Cortex of kidney (tissue), 1 donor: ENCODE data around the gene PARP6.

Experiments
- DNase-seq: peaks from one replicate; lab custom pipeline; 2025; lab: John Stamatoyannopoulos, UW

Gene PARP6

DNA sequence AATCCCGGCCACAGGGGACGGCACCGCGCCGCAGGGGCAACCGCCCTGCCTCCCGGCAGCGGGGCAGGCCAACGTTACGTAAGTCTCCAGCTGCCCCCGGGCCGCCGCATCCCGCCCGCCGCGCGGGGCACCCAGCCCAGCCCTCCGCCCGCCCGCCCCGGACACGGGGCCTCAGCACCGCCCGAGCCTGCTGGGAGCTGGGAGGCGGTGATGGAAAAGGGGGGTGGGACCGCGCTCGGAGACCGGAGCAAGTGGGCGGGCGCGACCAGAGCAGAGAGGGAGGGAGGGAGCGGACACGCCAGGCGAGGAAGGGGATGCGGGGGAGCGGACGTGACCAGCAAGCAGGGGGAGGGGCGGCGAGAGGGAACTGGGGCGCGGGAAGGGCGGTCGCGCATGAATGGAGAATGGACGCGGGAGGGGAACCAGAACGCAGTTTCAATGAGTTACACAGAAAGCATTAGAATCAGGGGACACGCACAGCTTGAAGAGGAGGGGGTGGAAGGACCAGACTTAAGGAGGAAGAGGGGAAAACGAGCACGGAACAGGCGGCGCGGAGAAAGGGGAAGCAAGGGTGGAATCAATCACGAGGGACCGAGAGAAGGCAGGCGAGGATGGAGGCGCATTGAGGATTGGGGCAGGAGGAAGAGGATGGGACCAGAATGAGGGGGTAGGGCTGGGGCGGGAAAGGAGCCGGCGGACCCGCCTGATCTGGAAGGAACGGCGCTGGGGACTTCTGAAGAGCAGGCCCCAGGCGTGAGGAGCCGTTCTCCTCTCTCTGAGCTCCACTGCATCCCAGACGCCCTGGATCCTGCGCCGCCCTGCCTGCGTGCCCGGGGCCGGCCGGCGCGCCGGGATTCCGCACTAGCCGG is 41.9 kb downstream of the PARP6 start:
- peak; percentile 39 for DNase-seq

GRCh38 chr15:72229947-72230196 is 42.5 kb downstream of the PARP6 start:
- DNase-seq = no peak

GRCh38 chr15:72229076-72229946 is 43.0 kb downstream of the PARP6 start:
- no peak for DNase-seq

GRCh38 chr15:72227720-72228119 is 44.6 kb downstream of the PARP6 start:
- no peak for DNase-seq

DNA sequence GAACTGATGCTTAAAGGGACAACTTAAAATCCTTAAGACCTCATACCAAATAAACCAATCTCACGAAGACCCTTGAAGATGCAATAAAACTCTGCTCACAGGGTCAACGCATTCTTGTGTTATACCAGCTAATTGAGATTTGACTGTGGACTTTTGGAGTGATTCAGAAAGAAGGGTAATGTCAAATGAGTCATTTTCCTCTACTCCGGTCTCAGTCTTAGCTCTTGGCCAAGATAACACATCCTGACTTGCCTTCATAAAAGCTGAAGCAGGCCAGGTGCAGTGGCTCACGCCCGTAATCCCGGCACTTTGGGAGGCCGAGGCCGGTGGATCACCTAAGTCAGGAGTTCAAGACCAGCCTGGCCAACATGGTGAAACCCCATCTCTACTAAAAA is 45.2 kb downstream of the PARP6 start:
- no peak for DNase-seq

GRCh38 chr15:72223278-72223677 is 49.1 kb downstream of the PARP6 start:
- DNase-seq = no peak

GRCh38 chr15:72222393-72222792 is 50.0 kb downstream of the PARP6 start:
- no peak for DNase-seq

DNA sequence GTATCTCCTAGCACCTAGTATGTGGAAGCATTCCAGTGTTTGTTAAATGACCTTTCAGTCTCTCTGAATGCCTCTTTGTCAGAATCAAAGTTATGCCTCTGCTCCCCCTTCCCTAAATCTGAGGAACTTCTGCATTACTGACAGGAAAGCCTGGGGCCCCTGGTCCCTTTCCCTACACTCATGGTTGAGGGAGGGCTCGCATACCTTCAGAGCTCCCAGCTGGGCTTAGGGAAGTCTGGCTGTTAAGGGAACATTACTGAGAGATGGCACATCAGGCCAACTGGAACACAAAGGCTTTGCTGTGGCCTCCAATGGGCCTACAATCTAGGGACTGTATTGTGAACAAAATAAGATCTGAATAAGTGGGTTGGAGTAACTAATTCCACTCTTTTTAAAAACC is 51.7 kb downstream of the PARP6 start:
- DNase-seq = no peak

- DNase-seq = no peak
Observed at GRCh38 chr15:72217216-72217615, 55.1 kb downstream of the PARP6 start.

GRCh38 chr15:72216079-72216478 is 56.3 kb downstream of the PARP6 start:
- DNase-seq = no peak

DNA sequence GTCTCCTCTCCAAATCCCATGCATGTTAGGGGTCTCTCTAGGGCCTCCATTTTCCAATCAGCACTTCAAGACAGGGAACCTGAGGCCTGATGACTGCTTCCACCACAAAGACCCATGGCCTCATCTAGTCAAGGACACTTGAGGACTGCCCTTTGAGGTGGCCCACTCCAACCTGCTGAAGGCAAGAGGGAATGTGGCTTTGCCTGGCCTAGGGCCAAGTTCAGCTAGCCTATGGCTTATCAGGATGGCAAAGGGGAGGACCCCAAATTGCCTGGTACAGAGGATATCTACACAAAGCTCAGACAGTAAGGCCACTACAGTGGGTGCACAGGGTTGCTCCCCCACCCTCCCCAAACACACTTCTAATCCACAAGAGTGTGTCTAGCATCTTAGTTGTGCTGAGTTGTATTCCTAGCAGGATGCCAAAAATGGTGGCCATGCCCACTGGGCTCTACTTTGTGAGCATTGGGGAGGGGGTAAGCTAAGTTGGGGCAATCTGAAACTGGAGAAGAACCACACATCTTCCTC is 64.7 kb downstream of the PARP6 start:
- DNase-seq = no peak

GRCh38 chr15:72206677-72207000 is 65.7 kb downstream of the PARP6 start:
- no peak for DNase-seq

DNA sequence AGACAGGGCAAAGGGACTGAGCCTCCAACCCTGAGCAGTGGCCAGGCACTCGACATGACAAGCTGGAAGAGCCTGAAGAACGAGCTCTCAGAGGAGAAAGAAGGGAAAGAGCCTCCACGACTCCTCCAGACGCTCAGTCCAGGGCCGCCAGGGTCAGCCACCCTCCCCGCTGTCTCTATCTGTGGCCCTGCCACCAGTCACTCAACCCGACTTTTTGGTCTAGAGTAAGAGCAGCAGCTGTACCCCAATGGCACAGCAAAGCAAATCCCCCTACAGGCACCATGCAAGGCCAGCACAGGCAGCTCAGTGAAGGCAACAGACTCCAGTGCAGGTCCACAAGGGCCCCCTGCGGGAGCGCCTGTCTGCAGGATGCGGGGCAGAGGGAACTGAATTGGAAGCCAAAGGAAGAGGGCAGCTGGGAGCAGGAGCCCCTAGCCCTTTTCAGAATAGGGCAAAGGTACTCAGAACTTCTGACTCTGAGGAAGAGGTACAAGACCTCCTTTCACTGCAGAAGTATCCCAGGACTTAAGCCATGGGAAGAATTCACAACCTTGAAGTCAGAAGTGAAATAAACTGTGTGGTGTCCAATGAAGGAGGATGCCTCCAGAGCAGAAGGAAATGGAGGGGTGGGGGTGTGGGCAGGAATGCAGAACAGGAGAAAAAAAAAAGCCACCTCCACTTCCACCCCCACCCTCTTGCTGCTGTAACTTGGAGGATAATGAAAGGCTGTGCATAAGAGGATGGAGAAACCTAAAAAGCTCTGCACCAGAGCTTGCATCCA is 66.3 kb downstream of the PARP6 start:
- DNase-seq = no peak

GRCh38 chr15:72205273-72205672 is 67.1 kb downstream of the PARP6 start:
- no peak for DNase-seq

GRCh38 chr15:72203507-72203837 is 68.9 kb downstream of the PARP6 start:
- DNase-seq = no peak

DNA sequence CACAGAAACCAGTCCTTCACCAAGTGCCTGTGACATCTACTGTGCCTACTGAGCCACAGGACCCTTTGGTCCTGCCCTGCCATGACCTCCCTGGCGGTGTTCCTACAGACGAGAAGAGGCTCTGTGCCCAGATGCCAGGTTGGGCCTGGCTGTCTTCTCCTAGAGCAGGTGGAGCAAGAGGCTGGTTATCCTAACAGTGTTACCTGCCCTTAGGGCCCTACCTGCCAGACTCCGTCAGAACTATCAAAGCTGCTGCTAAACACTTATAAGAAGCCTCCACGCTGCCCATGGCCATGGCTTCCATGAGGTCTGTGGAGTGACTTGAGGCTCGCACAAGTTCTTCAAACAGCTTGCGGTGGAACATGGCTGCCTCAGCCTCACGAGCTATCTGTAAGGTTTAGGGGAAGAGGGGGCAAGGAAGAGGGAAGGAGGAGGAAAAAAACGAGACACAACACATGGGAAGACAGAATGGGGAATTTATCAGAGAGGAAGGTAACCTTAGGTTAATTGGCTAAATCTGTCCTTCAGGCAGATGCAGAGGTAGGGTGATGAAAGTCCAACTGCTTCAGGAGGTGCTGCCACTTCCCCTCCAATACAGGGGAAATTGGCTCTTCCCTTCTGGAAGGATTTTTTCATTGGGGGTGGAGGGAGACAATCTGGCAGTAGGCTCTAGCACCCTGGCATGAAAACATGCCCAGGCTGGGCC is 69.4 kb downstream of the PARP6 start:
- no peak for DNase-seq

GRCh38 chr15:72202302-72202701 is 70.1 kb downstream of the PARP6 start:
- no peak for DNase-seq

DNA sequence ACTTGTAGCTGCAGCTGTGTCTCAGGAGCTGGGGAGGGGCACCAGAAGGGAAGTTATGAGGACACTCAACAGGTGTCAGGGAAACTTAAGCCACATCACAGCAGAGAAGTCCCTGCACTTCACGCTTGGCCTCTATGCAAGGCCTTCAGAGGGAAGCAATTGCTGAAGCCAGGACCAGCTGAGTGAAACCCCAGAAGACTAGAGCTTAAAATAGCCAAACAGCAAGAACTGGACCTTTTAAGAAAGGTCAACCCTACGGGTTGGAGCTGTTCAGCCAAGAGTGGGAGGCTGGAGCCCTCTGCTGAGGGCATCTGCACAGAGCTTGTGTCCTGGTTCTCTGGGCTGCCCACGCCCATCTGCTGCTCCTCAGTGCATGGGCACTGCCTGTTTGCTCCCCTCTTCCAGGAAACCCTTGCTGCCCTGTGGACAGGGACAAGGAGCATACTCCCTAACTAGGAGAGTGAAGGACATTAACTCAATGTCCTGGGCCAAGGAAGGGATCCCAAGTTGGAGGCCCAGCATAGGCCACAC is 70.9 kb downstream of the PARP6 start:
- no peak for DNase-seq

- no peak for DNase-seq
Observed at GRCh38 chr15:72200395-72201237, 71.7 kb downstream of the PARP6 start.

- DNase-seq = no peak
Observed at GRCh38 chr15:72199721-72200212, 72.6 kb downstream of the PARP6 start.

DNA sequence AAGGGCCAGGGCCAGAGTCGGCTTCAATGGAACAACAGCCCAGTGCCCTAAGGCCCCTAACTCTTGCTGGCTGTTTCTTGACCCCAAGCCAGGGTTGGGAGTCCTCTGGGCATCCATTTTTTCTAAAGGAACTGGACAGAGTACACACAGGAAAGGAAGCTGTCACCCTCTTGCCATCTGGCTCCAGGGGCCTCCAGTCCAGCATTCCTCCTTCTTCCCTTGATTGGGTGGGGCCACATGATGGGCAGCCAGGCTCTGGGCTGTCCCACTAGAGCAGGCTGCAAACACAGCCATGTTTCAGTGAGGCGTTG is 73.2 kb downstream of the PARP6 start:
- DNase-seq = no peak
